Caco-2 (cell line): Measurements from ENCODE around the gene GALNTL6. TPM values are rescaled to one million over a fixed set of nuclear protein-coding genes. Genes with fewer than 3 reads are reported as not detected.

Experiments
- BruUV-seq: library from RNA; stranded (reverse); fragments of 400-500 nt; replicated peaks from 2 replicates; lab custom pipeline; 2021; lab: Mats Ljungman, UMichigan
- CTCF ChIA-PET: fragments of 300-600 bp; sonication (Branson Sonifier 250); formaldehyde crosslinking; loops from one replicate; lab custom pipeline; 2022; ENCODE audit warnings: antibody characterized with exemption; lab: Charles Lee
- POLR2A ChIA-PET: fragments of 300-600 bp; sonication (Branson Sonifier 250); formaldehyde crosslinking; loops from one replicate; lab custom pipeline; 2022; ENCODE audit warnings: antibody characterized with exemption; lab: Charles Lee
- DNase-seq, 2 experiments: peaks; one replicate each; pipeline versions ENCODE4 v3.0.0 to v3.0.0-alpha.2; 2020 to 2022
- H3K27me3 ChIP-seq: replicated peaks from 2 replicates; pipeline ENCODE4 v1.6.0; 2011; ENCODE audit warnings: low read length; ENCODE audit not compliant: control insufficient read depth, insufficient read depth
- H3K36me3 ChIP-seq: 2 replicates; pipeline ENCODE4 v1.5.1; 2011; ENCODE audit warnings: low read length; ENCODE audit not compliant: control insufficient read depth, insufficient read depth
- H3K4me1 ChIP-seq: fragments of 250-450 bp; sonication (Bioruptor Pico); 2 replicates; pipeline ENCODE4 v1.5.1; 2020; ENCODE audit warnings: mild to moderate bottlenecking
- H3K4me3 ChIP-seq: 2 replicates; pipeline ENCODE4 v1.5.1; 2011; ENCODE audit warnings: low read depth, mild to moderate bottlenecking, control low read depth, low read length
- H3K9me3 ChIP-seq: fragments of 250-450 bp; sonication (Bioruptor Pico); 2 replicates; pipeline ENCODE4 v1.5.1; 2020; ENCODE audit warnings: mild to moderate bottlenecking, moderate library complexity
- H3K27ac Mint-ChIP-seq: one replicate; pipeline ENCODE4 v1.8.0; 2022; ENCODE audit warnings: mixed read lengths; ENCODE audit not compliant: unreplicated experiment
- H3K27me3 Mint-ChIP-seq: one replicate; pipeline ENCODE4 v1.8.0; 2022; ENCODE audit warnings: mixed read lengths; ENCODE audit not compliant: insufficient read depth, unreplicated experiment
- H3K36me3 Mint-ChIP-seq: one replicate; pipeline ENCODE4 v1.8.0; 2022; ENCODE audit warnings: mild to moderate bottlenecking, mixed read lengths; ENCODE audit not compliant: insufficient read depth, unreplicated experiment
- H3K4me1 Mint-ChIP-seq: one replicate; pipeline ENCODE4 v1.8.0; 2022; ENCODE audit warnings: low read depth, mixed read lengths; ENCODE audit not compliant: unreplicated experiment
- H3K4me3 Mint-ChIP-seq: one replicate; pipeline ENCODE4 v1.8.0; 2022; ENCODE audit warnings: mild to moderate bottlenecking, moderate library complexity, mixed read lengths; ENCODE audit not compliant: unreplicated experiment
- H3K9me3 Mint-ChIP-seq: one replicate; pipeline ENCODE4 v1.8.0; 2022; ENCODE audit warnings: mixed read lengths; ENCODE audit not compliant: unreplicated experiment
- intact Hi-C: fragments of 100-400 bp; cut with micrococcal nuclease; formaldehyde crosslinking; loops from one replicate; pipeline ENCODE4 v1.10.0; 2022; ENCODE audit not compliant: unreplicated experiment
- total RNA-seq: library from RNA; stranded (reverse); gene quantifications from 2 replicates; pipeline ENCODE4 v1.2.3, GENCODE V29; 2022
- TF ChIP-seq, protein P1 (sequence below), 2 experiments: fragments of 200-600 bp in 1 of 2; IDR thresholded peaks; 1 replicate in 1 of 2; 2 replicates in 1 of 2; pipeline versions ENCODE4 v1.5.1 to v1.8.0; 2011 to 2022; ENCODE audit warnings: antibody characterized with exemption in 1 of 2, control low read depth in 1 of 2, inconsistent platforms in 1 of 2, low read depth in 1 of 2, low read length in 1 of 2, mild to moderate bottlenecking in 1 of 2, moderate library complexity in 1 of 2; ENCODE audit not compliant: insufficient read depth in 1 of 2, severe bottlenecking in 1 of 2, unreplicated experiment in 1 of 2

GALNTL6 gene
- total RNA-seq, 1 experiment from 2014 or later: not detected

- Mint-ChIP-seq H3K9me3 (no peaks in the 10 kb centered on the region), H3K36me3 (no peaks in the 10 kb centered on the region), H3K4me1 (peaks cover 6% of the 10 kb centered on the region), H3K27me3 (peaks cover 3% of the 10 kb centered on the region), H3K27ac (no peak overlapping the region), H3K4me3 (no peak overlapping the region)
- TF ChIP-seq, protein P1, sequence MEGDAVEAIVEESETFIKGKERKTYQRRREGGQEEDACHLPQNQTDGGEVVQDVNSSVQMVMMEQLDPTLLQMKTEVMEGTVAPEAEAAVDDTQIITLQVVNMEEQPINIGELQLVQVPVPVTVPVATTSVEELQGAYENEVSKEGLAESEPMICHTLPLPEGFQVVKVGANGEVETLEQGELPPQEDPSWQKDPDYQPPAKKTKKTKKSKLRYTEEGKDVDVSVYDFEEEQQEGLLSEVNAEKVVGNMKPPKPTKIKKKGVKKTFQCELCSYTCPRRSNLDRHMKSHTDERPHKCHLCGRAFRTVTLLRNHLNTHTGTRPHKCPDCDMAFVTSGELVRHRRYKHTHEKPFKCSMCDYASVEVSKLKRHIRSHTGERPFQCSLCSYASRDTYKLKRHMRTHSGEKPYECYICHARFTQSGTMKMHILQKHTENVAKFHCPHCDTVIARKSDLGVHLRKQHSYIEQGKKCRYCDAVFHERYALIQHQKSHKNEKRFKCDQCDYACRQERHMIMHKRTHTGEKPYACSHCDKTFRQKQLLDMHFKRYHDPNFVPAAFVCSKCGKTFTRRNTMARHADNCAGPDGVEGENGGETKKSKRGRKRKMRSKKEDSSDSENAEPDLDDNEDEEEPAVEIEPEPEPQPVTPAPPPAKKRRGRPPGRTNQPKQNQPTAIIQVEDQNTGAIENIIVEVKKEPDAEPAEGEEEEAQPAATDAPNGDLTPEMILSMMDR (IDR thresholded peaks at IDR 0.05; ENCODE audit: insufficient read depth in 1 of 2, low read depth in 1 of 2, low read length in 1 of 2, severe bottlenecking in 1 of 2, unreplicated experiment in 1 of 2): no peak
- no peaks in the 10 kb centered on the region for H3K9me3 ChIP-seq
- CTCF ChIA-PET: no interaction called here
- H3K4me3 ChIP-seq: no peak overlapping the region
- no peaks in the 10 kb centered on the region for H3K4me1 ChIP-seq
- no peaks in the 10 kb centered on the region for H3K36me3 ChIP-seq
- no peaks in the 10 kb centered on the region for H3K27me3 ChIP-seq
- no TSS peak for BruUV-seq
- POLR2A ChIA-PET: no interaction called here
- intact Hi-C loops: no loop called here
- no peak for DNase-seq
Measured at GRCh38 chr4:171981185-171981584, 168.0 kb downstream of the GALNTL6 start.

DNA sequence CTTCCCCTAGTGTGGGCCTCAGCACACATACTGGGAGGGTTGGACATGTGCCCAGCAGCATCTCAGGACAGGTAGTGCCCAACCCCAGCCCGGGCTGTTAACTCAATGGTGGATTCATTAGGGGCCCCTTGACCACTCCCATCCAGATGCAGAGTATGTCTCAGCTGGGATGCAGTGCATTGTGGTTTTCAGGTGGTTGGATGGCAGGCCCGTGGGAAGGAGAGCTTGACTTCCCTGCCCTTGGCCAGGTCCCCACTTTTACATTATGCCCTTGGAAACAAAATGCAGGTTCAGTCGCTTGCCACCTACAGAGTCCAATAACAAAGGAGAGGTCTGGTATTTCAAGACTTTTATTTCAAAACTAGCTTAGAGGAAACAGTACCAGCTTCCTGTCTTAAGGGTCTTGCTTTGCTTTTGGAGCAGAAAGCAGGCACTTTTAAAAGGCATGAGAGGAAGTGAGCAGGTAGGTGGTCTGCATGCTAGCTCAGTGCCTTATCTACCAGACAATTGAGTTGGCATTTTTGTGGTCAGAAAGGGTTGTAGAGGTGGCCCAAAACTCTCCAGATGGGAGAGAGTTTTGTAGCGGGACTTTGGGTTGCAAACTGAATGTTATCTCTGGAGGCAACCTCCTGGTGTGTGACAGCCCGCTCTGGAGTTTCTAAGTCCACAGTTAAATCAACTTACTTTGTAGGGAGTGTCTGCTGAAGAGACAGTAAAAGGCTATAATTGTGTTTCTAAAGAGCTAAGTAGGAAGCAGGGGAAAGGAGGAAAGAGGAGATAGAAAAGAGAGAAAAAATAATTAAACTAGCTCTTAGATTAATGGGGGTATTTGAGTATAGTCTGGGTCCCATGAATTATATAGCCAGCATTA is 171.0 kb downstream of the GALNTL6 start:
- Histone ChIP-seq H3K27me3 (no peaks in the 10 kb centered on the region), H3K36me3 (no peaks in the 10 kb centered on the region), H3K9me3 (no peaks in the 10 kb centered on the region), H3K4me1 (no peaks in the 10 kb centered on the region), H3K4me3 (no peak overlapping the region)
- ChIA-PET POLR2A (no interaction called here), CTCF (no interaction called here)
- TF ChIP-seq, protein P1 (IDR thresholded peaks at IDR 0.05; ENCODE audit: insufficient read depth in 1 of 2, low read depth in 1 of 2, low read length in 1 of 2, severe bottlenecking in 1 of 2, unreplicated experiment in 1 of 2): no peak
- Mint-ChIP-seq H3K27me3 (peaks cover 3% of the 10 kb centered on the region), H3K27ac (no peak overlapping the region), H3K4me3 (no peak overlapping the region), H3K9me3 (no peaks in the 10 kb centered on the region), H3K36me3 (no peaks in the 10 kb centered on the region), H3K4me1 (peaks cover 6% of the 10 kb centered on the region)
- intact Hi-C loops: no loop called here
- no peak for DNase-seq
- no TSS peak for BruUV-seq

DNA sequence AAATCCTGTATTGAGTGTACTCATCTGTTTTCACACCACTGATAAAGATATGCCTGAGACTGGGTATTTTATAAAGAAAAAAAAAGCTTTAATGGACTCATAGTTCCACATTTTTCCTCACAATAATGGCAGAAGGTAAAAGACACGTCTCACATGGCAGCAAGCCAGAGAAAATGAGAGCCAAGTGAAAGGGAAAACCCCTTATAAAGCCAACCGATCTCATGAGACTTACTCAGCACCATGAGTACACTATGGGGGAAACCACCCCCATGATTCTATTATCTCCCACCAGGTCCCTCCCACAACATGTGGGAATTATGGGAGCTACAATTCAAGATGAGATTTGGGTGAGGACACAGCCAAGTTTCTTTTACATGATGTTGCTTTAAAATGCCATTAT is 171.9 kb downstream of the GALNTL6 start:
- no TSS peak for BruUV-seq

More for the DNA sequence above, 171.9 kb downstream of the GALNTL6 start:
- Mint-ChIP-seq H3K27ac (no peak overlapping the region), H3K36me3 (no peaks in the 10 kb centered on the region), H3K9me3 (no peaks in the 10 kb centered on the region), H3K27me3 (no peaks in the 10 kb centered on the region), H3K4me1 (peaks cover 6% of the 10 kb centered on the region), H3K4me3 (no peak overlapping the region)
- Histone ChIP-seq H3K4me3 (no peak overlapping the region), H3K9me3 (no peaks in the 10 kb centered on the region), H3K27me3 (no peaks in the 10 kb centered on the region), H3K4me1 (no peaks in the 10 kb centered on the region), H3K36me3 (no peaks in the 10 kb centered on the region)
- DNase-seq: no peak
- CTCF ChIA-PET: no interaction called here
- TF ChIP-seq, protein P1 (IDR thresholded peaks at IDR 0.05; ENCODE audit: insufficient read depth in 1 of 2, low read depth in 1 of 2, low read length in 1 of 2, severe bottlenecking in 1 of 2, unreplicated experiment in 1 of 2): no peak
- intact Hi-C loops: no loop called here
- POLR2A ChIA-PET: no interaction called here
